Liver (tissue), 3 donors: ENCODE data around the gene CD9.

Experiments
- JUND ChIP-seq, 2 donors: IDR thresholded peaks; 2 replicates each; pipeline ENCODE4 v1.6.1; 2016; ENCODE audit warnings: antibody characterized with exemption in 2 of 2
- REST ChIP-seq: IDR thresholded peaks from 2 replicates; pipeline ENCODE4 v1.6.1; 2016; ENCODE audit warnings: antibody characterized with exemption, mild to moderate bottlenecking
- TF ChIP-seq, protein P1 (sequence below): fragments of 150-350 bp; IDR thresholded peaks from 2 replicates; pipeline ENCODE4 v1.5.1; 2017; ENCODE audit warnings: improper control_type of control experiment, low read depth, low read length; ENCODE audit not compliant: missing input control
- donor health status: healthy.
- donor health status: healthy.

GRCh38 chr12:6273541-6274230 is 73.5 kb downstream of the CD9 start:
- TF ChIP-seq, protein P1, sequence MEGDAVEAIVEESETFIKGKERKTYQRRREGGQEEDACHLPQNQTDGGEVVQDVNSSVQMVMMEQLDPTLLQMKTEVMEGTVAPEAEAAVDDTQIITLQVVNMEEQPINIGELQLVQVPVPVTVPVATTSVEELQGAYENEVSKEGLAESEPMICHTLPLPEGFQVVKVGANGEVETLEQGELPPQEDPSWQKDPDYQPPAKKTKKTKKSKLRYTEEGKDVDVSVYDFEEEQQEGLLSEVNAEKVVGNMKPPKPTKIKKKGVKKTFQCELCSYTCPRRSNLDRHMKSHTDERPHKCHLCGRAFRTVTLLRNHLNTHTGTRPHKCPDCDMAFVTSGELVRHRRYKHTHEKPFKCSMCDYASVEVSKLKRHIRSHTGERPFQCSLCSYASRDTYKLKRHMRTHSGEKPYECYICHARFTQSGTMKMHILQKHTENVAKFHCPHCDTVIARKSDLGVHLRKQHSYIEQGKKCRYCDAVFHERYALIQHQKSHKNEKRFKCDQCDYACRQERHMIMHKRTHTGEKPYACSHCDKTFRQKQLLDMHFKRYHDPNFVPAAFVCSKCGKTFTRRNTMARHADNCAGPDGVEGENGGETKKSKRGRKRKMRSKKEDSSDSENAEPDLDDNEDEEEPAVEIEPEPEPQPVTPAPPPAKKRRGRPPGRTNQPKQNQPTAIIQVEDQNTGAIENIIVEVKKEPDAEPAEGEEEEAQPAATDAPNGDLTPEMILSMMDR = no peak
- TF ChIP-seq REST (no peak), JUND (IDR thresholded peaks at IDR 0.05) (no peak)
